H1 (cell line): ENCODE results near the gene CDKN3. TPM values are rescaled to one million over a fixed set of nuclear protein-coding genes. Genes with fewer than 3 reads are reported as not detected.

Source experiments
- ATF3 ChIP-seq: IDR thresholded peaks from 2 replicates; pipeline ENCODE4 v1.6.1; 2011; ENCODE audit warnings: low read depth, mild to moderate bottlenecking, low read length; ENCODE audit not compliant: insufficient read depth
- CHD7 ChIP-seq: fragments of 300-600 bp; sonication (generic); IDR thresholded peaks from 2 replicates; pipeline ENCODE4 v1.7.1; 2012; ENCODE audit warnings: low read length, moderate library complexity, mild to moderate bottlenecking, inconsistent platforms; ENCODE audit not compliant: insufficient replicate concordance
- E2F6 ChIP-seq: IDR thresholded peaks from 2 replicates; pipeline ENCODE4 v1.6.1; 2012; ENCODE audit warnings: inconsistent platforms
- FOSL1 ChIP-seq: IDR thresholded peaks from 2 replicates; pipeline ENCODE4 v1.6.1; 2011; ENCODE audit warnings: mild to moderate bottlenecking, low read depth, low read length, moderate library complexity; ENCODE audit not compliant: insufficient read depth
- JUN ChIP-seq: IDR thresholded peaks from 2 replicates; pipeline ENCODE4 v1.6.1; 2011; ENCODE audit warnings: low read depth, mild to moderate bottlenecking, improper control_type of control experiment, low read length
- KDM4A ChIP-seq: IDR thresholded peaks from one replicate; pipeline ENCODE4 v1.7.1; 2012; ENCODE audit warnings: low read depth, mild to moderate bottlenecking, moderate library complexity, low read length, inconsistent platforms; ENCODE audit not compliant: severe bottlenecking
- NRF1 ChIP-seq: IDR thresholded peaks from 2 replicates; pipeline ENCODE4 v1.6.1; 2011; ENCODE audit warnings: mild to moderate bottlenecking, low read depth, low read length, improper control_type of control experiment
- RXRA ChIP-seq: IDR thresholded peaks from 2 replicates; pipeline ENCODE4 v1.6.1; 2011; ENCODE audit warnings: low read depth, mild to moderate bottlenecking, low read length, moderate library complexity; ENCODE audit not compliant: insufficient read depth
- SRF ChIP-seq: IDR thresholded peaks from 2 replicates; pipeline ENCODE4 v1.6.1; 2011; ENCODE audit warnings: mild to moderate bottlenecking, low read depth, low read length, moderate library complexity
- SUZ12 ChIP-seq: fragments of 200-600 bp; sonication (generic); IDR thresholded peaks from 2 replicates; pipeline ENCODE4 v1.6.1; 2012; ENCODE audit warnings: mild to moderate bottlenecking, inconsistent platforms, low read length, moderate library complexity, mixed read lengths
- polyA plus RNA-seq, 7 experiments: library from polyadenylated mRNA; depleted of rRNA in 3 of 7; stranded (reverse) in 5 of 7; unstranded in 2 of 7; fragments of >200 nt in 5 of 7; fragments of 200-250 nt in 2 of 7; gene quantifications; 1 replicate in 5 of 7; 2 replicates in 1 of 7; 4 replicates in 1 of 7; pipeline versions ENCODE4 v1.2.1 to v1.2.3, GENCODE V29; 2011 to 2013; ENCODE audit warnings: missing spikeins in 2 of 7, mixed read lengths in 2 of 7
- total RNA-seq: library from RNA; stranded (reverse); fragmentation: NEBNext Ultra II Directional; extraction: Animal tissue kit (Norgen Biotek cat#: 25700); gene quantifications from 2 replicates; pipeline ENCODE4 v1.2.1, GENCODE V29; 2021

CDKN3 gene
- total and polyA plus RNA-seq, 2 of the 8 experiments (the other 6 are each of a cell fraction or from before 2014, with no cell fraction given): 43.5 to 48.3 TPM

- TF ChIP-seq CHD7: no peak
- no peak for TF ChIP-seq SRF
- TF ChIP-seq RXRA: no peak
- no peak for TF ChIP-seq E2F6
- no peak for TF ChIP-seq ATF3
- no peak for TF ChIP-seq NRF1
- TF ChIP-seq FOSL1: no peak
- TF ChIP-seq SUZ12: no peak
- TF ChIP-seq JUN: no peak
- no peak for TF ChIP-seq KDM4A
Observed at GRCh38 chr14:54353694-54354093, 43.1 kb upstream of the CDKN3 start (continued).
